ENCODE results near the gene FAM234A. TPM values are rescaled to one million over a fixed set of nuclear protein-coding genes. Genes with fewer than 3 reads are reported as not detected.

Gene FAM234A
- total and polyA plus RNA-seq, 8 donors: 49.7 to 92.6 (median 58.1) TPM

DNA sequence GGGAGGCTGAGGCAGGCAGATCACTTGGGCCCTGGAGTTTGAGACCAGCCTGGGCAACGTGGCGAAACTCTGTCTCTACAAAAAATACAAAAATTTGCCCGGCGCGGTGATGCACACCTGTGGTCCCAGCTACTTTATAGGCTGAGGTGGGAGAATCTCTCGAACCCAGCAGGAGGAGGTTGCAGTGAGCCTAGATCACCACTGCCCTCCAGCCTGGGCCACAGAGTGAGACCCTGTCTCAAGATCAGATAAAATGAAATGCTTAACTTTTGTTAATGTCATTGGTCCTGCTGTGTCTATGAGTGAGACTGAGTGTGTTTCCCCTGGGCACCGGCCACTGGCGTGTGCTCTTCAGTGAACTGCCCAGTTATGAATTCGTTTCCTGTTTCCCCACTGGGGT is 10.5 kb downstream of the FAM234A start:
- no peak overlapping the region for H3K4me3 ChIP-seq
- DNase-seq (peak in 1 of 4 donors; percentile 25), ATAC-seq (no peak)
- no peaks in the 10 kb centered on the region for H3K9me3 ChIP-seq
- peaks cover 0 to 26% of the 10 kb centered on the region in 2 donors for H3K4me1 ChIP-seq
- H3K36me3 ChIP-seq: peaks cover 0 to 7% of the 10 kb centered on the region in 2 donors
- TF ChIP-seq, protein P1, sequence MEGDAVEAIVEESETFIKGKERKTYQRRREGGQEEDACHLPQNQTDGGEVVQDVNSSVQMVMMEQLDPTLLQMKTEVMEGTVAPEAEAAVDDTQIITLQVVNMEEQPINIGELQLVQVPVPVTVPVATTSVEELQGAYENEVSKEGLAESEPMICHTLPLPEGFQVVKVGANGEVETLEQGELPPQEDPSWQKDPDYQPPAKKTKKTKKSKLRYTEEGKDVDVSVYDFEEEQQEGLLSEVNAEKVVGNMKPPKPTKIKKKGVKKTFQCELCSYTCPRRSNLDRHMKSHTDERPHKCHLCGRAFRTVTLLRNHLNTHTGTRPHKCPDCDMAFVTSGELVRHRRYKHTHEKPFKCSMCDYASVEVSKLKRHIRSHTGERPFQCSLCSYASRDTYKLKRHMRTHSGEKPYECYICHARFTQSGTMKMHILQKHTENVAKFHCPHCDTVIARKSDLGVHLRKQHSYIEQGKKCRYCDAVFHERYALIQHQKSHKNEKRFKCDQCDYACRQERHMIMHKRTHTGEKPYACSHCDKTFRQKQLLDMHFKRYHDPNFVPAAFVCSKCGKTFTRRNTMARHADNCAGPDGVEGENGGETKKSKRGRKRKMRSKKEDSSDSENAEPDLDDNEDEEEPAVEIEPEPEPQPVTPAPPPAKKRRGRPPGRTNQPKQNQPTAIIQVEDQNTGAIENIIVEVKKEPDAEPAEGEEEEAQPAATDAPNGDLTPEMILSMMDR (IDR thresholded peaks at IDR 0.05): no peak
- H3K27ac ChIP-seq: no peak overlapping the region
- no peaks in the 10 kb centered on the region for H3K27me3 ChIP-seq
- intact Hi-C loops (cut with DNase I): no loop called here

DNA sequence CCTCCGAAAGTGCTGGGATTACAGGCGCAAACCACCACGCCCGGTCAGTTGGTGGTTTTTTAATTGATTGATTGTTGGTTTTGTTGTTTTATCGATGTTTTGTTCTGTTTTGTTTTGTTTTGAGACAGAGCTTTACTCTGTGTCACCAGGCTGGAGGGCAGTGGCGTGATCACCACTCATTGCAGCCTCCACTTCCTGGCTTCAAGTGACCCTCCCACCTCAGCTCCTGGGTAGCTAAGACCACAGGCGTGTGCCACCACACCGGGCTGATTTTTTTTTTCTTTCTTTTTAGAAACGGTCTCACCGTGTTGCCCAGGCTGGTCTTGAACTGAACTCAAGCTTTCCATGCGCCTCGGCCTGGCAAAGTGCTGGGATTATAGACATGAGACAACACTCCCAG is 12.4 kb downstream of the FAM234A start:
- H3K9me3 ChIP-seq: no peaks in the 10 kb centered on the region
- ATAC-seq: no peak
- peaks cover 0 to 7% of the 10 kb centered on the region in 2 donors for H3K4me1 ChIP-seq
- H3K27ac ChIP-seq: no peak overlapping the region
- H3K36me3 ChIP-seq: peaks cover 0 to 12% of the 10 kb centered on the region in 2 donors
- intact Hi-C loops (cut with DNase I): no loop called here
- no peak overlapping the region for H3K4me3 ChIP-seq
- TF ChIP-seq, protein P1 (IDR thresholded peaks at IDR 0.05): no peak
- H3K27me3 ChIP-seq: no peaks in the 10 kb centered on the region
- peak in 1 of 4 donors; percentile 38 for DNase-seq

DNA sequence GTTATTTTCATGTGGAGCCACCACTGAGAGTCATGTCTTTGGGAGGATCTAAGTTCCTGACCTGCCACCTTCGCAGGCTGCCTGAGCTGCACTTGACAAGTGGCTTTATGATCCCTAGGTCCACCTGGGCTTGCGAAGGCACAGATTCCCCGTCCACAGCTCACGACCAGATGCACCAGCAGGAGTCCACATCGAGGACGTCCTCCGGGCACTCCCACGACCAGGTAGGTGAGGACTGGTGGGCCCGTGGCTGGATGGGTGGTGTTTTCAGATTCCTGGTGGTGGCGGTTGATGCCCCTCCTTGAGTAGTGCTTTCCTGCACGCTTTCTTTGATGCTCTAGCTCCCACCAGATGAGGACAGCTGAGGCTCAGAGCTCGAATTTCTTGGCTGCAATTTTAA is 14.8 kb downstream of the FAM234A start:
- Histone ChIP-seq H3K9me3 (no peaks in the 10 kb centered on the region), H3K4me3 (no peak overlapping the region), H3K36me3 (peaks cover 0 to 16% of the 10 kb centered on the region in 2 donors), H3K27me3 (no peaks in the 10 kb centered on the region), H3K4me1 (peaks cover 0 to 21% of the 10 kb centered on the region in 2 donors), H3K27ac (no peak overlapping the region)
- TF ChIP-seq, protein P1 (IDR thresholded peaks at IDR 0.05): no peak
- ATAC-seq (no peak), DNase-seq (peak in 1 of 4 donors; percentile 57)
- intact Hi-C loops (cut with DNase I): no loop called here

DNA sequence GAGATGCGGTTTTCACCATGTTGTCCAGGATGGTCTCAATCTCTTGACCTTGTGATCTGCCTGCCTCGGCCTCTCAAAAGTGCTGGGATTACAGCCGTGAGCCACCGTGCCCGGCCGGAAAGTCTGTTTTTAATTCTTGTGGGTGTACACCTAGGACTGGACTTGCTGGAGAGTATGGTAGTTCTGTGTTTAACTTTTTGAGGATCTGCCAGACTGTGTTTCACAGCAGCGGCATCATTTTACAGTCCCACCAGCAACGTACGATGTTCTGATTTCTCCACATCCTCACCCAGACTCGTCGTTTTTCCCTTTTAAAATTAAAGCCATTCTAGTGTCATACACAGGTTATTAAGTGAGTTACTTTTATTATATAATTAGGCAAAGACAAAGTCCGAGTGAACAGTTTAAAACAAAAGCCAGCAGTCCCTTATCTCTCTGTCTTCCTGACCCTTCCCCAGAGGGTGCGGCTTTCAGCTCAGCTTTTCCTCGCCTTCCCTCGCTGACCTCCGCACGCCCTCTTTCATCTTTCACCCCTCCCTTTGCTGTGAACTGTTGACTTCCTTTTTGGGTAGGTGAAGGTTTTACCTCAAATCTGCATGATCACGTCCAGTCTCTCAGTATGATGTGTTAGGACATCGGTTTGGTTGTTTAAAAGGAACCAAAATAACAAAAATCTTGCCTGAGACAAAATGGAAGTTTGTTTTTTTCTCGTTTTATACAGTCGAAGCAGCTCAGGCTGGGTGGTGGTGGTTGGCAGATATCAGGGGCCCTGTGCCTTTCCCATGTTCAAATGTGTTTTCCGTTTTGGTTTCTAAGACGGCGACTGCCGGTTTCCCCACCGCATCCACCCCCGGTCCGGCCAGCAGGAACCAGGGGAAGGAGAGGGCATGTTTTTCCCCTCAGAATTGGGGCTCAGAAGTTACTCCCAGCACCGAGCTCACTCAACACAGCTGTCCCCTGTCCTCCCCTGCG is 18.0 kb downstream of the FAM234A start:
- peaks cover 0 to 34% of the 10 kb centered on the region in 2 donors for H3K36me3 ChIP-seq

More for the DNA sequence above, 18.0 kb downstream of the FAM234A start:
- intact Hi-C loops (cut with DNase I): no loop called here
- no peaks in the 10 kb centered on the region for H3K27me3 ChIP-seq
- H3K4me3 ChIP-seq: peak overlapping the region in 1 of 2 donors; percentile 2
- H3K27ac ChIP-seq: peak overlapping the region in 1 of 2 donors; percentile 74
- TF ChIP-seq, protein P1 (IDR thresholded peaks at IDR 0.05): no peak
- peak in 1 of 4 donors; percentile 53 for DNase-seq
- H3K9me3 ChIP-seq: no peaks in the 10 kb centered on the region
- peaks cover 0 to 17% of the 10 kb centered on the region in 2 donors for H3K4me1 ChIP-seq
- ATAC-seq: no peak
